ENCODE results near the gene LTC4S.

GRCh38 chr5:179795049-179795862, 1.5 kb downstream of the LTC4S start:
- TF ChIP-seq GABPA (IDR thresholded peaks at IDR 0.05; ENCODE audit: low read depth) (no peak), POLR2AphosphoS5 (IDR thresholded peaks at IDR 0.05; ENCODE audit: low read depth) (no peak; the same call in 1 of the 2 replicates), REST (IDR thresholded peaks at IDR 0.05; ENCODE audit: insufficient replicate concordance, low read depth) (no peak)

All from HL-60 (cell line).